ENCODE measurements around the gene SGTA.

Gene SGTA

DNA sequence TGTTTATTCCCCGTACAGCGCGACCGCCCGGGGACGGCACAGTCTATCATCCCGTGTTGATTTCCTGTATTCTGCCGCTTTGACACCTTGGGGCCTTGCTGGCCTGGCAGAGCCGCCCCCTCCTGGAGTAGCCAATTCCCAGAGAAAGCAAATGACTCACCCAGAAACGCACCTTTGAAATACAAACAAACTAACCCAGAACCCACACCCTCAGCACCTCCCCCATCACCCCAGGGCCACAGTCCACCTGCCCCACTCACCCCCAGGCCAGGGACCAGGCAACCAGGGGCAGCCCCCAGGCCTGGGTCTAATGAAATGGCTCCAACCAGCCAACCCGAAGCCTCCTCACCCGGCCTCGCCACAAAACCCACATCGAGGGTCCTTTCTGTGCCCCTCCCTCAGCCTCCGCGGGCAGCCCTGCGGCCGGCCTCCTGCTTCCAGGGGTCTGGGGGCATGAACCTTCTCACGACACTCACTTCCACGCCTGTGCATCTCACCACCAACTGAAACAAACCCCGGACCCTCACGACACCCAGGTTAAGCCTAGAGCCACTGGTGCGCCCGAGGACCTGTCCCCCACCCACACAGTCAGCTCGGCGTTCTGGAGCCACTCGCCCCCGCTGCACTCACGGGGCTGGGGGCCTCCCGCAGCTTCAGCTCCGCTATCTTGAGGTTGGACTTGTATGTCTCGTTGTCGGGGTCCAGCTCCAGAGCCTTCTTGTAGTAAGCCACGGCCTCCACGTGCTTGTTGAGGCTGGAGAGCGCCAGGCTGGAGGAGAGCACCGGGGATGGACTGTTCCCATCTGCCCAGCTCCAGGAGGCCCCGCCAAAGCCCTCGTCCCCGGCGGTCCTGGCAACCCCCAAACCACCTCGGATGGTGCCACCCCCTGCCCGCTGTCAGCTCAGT is 20.9 kb downstream of the SGTA start:
- DNase-seq (ENCODE audit: low spot score), result no peak

DNA sequence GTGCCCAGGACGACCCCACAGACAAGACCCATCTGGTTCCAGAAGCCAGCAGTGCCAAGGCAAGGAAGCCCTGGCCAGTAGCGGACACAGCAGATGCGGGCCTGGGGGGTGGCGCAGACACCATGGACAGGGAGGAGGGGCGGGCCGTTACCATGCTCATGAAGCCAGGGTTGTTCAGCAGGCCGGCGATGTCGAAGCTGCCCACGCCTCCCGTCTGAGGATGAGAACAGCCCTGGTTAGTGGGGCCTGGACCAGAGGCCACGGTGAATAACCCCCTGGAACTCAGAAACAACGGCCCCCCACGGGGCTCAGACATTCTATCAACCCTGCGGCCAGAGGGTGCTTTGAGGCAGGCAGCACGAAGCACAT is 21.8 kb downstream of the SGTA start:
- Histone ChIP-seq H3K27ac (no peak overlapping the region), H3K4me3 (no peak overlapping the region)
- DNase-seq (ENCODE audit: low spot score), result no peak
- TF ChIP-seq, protein P1, sequence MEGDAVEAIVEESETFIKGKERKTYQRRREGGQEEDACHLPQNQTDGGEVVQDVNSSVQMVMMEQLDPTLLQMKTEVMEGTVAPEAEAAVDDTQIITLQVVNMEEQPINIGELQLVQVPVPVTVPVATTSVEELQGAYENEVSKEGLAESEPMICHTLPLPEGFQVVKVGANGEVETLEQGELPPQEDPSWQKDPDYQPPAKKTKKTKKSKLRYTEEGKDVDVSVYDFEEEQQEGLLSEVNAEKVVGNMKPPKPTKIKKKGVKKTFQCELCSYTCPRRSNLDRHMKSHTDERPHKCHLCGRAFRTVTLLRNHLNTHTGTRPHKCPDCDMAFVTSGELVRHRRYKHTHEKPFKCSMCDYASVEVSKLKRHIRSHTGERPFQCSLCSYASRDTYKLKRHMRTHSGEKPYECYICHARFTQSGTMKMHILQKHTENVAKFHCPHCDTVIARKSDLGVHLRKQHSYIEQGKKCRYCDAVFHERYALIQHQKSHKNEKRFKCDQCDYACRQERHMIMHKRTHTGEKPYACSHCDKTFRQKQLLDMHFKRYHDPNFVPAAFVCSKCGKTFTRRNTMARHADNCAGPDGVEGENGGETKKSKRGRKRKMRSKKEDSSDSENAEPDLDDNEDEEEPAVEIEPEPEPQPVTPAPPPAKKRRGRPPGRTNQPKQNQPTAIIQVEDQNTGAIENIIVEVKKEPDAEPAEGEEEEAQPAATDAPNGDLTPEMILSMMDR (IDR thresholded peaks at IDR 0.05), result no peak

More for the DNA sequence above, 20.9 kb downstream of the SGTA start:
- TF ChIP-seq, protein P1 (IDR thresholded peaks at IDR 0.05), result no peak
- H3K4me3 ChIP-seq, result no peak overlapping the region
- H3K27ac ChIP-seq, result no peak overlapping the region

DNA sequence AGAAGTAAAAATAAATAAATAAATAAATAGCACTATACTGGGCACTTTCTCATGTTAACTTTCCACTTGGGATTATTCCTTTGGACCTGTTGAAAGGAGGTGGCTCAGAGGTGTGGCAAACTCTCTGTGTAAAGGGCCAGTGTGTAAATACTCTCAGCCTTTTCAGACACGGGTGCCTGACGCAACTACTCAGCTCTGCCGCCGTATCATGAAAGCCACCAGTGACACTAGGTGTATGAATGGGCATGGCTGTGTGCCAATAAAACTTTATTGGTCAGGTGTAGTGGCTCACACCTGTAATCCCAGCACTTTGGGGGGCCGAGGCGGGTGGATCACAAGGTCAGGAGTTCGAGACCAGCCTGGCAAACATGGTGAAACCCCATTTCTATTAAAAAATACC is 23.1 kb downstream of the SGTA start:
- TF ChIP-seq, protein P1 (IDR thresholded peaks at IDR 0.05), result no peak
- H3K27ac ChIP-seq, result no peak overlapping the region
- no peak overlapping the region for H3K4me3 ChIP-seq
- DNase-seq (ENCODE audit: low spot score), result no peak

DNA sequence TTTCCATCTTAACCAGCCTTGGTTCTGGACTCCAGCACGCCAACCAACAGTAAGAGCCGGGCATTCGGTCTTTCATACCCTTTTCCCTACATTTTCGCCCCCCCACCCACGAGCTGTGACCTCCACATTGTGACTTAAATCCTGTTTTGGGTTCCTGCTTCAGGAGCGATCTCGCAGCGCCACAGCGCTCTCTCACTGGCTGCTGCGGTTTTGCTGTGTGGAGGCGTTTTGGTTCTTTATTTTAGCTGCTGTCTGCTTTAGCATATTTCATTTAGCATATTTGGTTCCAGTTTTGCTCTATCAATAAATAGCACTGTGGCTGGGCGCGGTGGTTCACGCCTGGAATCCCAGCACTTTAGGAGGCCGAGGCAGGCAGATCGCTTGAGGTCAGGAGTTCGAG is 23.7 kb downstream of the SGTA start:
- TF ChIP-seq, protein P1 (IDR thresholded peaks at IDR 0.05), result no peak
- no peak for DNase-seq (ENCODE audit: low spot score)
- no peak overlapping the region for H3K27ac ChIP-seq

DNA sequence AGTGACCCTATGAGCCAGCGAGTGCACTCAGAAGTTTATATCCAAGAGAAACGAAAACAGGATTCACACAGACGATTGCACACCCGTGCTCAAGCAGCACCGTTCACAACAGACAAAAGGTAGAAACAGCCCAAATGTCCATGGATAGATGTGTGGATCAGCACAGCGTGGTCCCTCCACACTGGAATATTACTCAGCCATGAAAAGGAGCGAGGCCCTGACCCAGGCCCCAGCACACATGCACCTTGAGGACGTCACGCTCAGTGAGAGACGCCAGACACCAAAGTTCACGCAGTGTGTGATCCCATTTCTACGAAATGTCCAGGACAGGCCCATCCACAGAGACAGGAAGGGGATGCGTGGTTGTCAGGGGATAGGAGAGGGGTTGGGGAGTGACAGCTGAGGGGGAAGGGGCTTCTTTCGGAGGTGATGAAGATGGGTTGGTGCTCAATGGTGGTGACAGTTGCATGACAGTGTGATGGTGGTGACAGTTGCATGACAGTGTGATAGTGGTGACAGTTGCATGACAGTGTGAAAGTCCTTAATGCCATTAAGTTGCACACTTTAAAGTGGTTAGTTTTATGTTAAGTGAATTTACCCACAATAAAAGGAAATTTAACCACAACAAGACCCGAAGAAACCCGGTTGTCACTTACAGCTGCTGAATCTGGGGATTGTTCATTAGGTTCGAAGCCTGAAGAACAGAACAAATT is 24.3 kb downstream of the SGTA start:
- TF ChIP-seq, protein P1 (IDR thresholded peaks at IDR 0.05), result no peak
- DNase-seq (ENCODE audit: low spot score), result no peak
- Histone ChIP-seq H3K27ac (no peak overlapping the region), H3K4me3 (no peak overlapping the region)

More for the DNA sequence above, 23.7 kb downstream of the SGTA start:
- no peak overlapping the region for H3K4me3 ChIP-seq

DNA sequence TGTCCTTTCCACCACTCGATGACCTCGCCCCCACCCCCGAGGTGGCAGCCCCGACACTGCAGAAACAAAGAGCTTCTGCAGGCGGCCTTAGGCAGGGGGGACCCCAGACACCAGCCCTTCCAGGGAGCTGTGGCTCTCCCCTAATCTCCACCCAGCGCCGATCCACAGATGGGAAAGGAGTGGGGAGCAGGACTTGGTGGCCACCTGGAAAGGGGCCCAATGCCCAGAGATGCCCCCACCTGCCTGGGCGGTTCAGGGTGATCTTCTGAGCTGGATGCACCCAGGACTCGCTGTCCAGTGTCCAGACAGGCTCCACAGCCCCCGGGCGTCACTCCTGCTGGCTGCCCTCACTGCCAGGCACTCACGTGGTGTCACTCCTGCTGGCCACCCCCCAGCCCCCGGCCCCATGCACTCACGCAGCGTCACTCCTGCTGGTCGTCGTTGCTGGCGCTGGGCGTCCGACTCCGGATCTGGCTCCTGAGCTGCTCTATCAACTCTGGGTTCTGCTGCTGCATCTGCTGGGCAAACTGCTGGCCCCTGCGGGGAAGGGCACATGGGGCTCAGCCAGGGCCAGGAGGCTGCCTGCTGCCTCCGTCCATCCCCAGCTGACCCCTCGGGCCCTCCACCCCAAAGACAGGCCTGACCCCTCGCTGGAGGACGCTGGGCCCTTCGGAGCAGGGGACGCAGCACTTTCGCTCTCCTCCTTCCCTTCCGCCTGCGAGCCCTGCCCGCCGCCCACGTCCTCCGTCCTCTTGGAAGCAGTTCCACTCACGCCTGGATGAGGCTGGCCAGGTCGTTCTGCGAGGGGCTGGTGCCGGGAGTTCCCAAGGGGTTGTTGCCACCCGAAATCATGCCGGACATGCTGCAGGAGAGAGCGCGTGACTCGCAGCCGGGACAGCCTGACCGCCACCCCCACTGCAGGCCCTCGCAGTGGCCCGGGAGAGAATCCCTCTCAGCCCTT is 25.9 kb downstream of the SGTA start:
- no peak overlapping the region for H3K4me3 ChIP-seq
- no peak for DNase-seq (ENCODE audit: low spot score)
- no peak overlapping the region for H3K27ac ChIP-seq
- TF ChIP-seq, protein P1 (IDR thresholded peaks at IDR 0.05), result no peak

All from coronary artery (tissue), 2 donors.